K562 (cell line): ENCODE results near the gene PITPNC1. TPM values are rescaled to one million over a fixed set of nuclear protein-coding genes. Genes with fewer than 3 reads are reported as not detected.

Experiments
- CBX2 ChIP-seq: fragments of 200-600 bp; sonication (generic); IDR thresholded peaks from one replicate; pipeline ENCODE4 v1.6.1; 2012; ENCODE audit warnings: mild to moderate bottlenecking, low read length, inconsistent platforms; ENCODE audit not compliant: insufficient read depth, poor library complexity, severe bottlenecking
- CC2D1A ChIP-seq: fragments of 450-650 bp; IDR thresholded peaks from 2 replicates; pipeline ENCODE4 v1.6.1; 2017; ENCODE audit warnings: mild to moderate bottlenecking
- CHCHD3 ChIP-seq: fragments of 250-450 bp; sonication (Bioruptor Pico); IDR thresholded peaks from 2 replicates; pipeline ENCODE4 v2.1.2; 2022; ENCODE audit warnings: mild to moderate bottlenecking
- PCBP1 ChIP-seq: fragments of 200-400 bp; formaldehyde crosslinking; IDR thresholded peaks from 2 replicates; pipeline ENCODE4 v1.6.1; 2018; ENCODE audit warnings: mild to moderate bottlenecking, low read depth, low read length; ENCODE audit not compliant: poor library complexity, severe bottlenecking
- SIX5 ChIP-seq, 2 experiments: IDR thresholded peaks; 2 replicates each; pipeline ENCODE4 v1.6.1; 2011; ENCODE audit warnings: low read length in 2 of 2, borderline replicate concordance in 1 of 2, low read depth in 1 of 2, mild to moderate bottlenecking in 1 of 2, moderate library complexity in 1 of 2; ENCODE audit not compliant: insufficient read depth in 1 of 2
- ZNF212 ChIP-seq: fragments of 450-650 bp; formaldehyde crosslinking; IDR thresholded peaks from 2 replicates; pipeline ENCODE4 v1.4.0; 2020; ENCODE audit warnings: mild to moderate bottlenecking
- polyA plus RNA-seq, 8 experiments: library from polyadenylated mRNA; depleted of rRNA in 4 of 8; stranded (reverse) in 5 of 8; unstranded in 3 of 8; fragments of >200 nt; fragmentation: Nextera tagmentation in 2 of 8; fragmentation: Illumina TruSeq in 1 of 8; extraction: Ambion mirVana in 2 of 8; extraction: Trizol in 1 of 8; gene quantifications; 2 replicates each; pipeline versions ENCODE4 v1.2.1 to v1.2.3, GENCODE V29; 2011 to 2014; ENCODE audit warnings: inconsistent platforms in 1 of 8, missing spikeins in 1 of 8
- total RNA-seq, 7 experiments: library from RNA; depleted of rRNA in 6 of 7; stranded (reverse); fragments of >200 nt in 6 of 7; fragmentation: Illumina TruSeq in 2 of 7; extraction: Trizol in 2 of 7; gene quantifications; 2 replicates each; pipeline versions ENCODE4 v1.2.1 to v1.2.3, GENCODE V29; 2011 to 2021; ENCODE audit warnings: low replicate concordance in 1 of 7
- TF ChIP-seq, protein P1 (sequence below): fragments of 200-600 bp; sonication (generic); IDR thresholded peaks from one replicate; pipeline ENCODE4 v1.6.1; 2012; ENCODE audit warnings: mild to moderate bottlenecking, low read depth, low read length, inconsistent platforms
- TF ChIP-seq, protein P2 (sequence below): fragments of 450-650 bp; IDR thresholded peaks from 2 replicates; pipeline ENCODE4 v1.6.1; 2016; ENCODE audit warnings: missing biosample characterization, missing genetic modification characterization

Gene PITPNC1
- total and polyA plus RNA-seq, 9 of the 15 experiments (the other 6 are each of a cell fraction or from before 2014, with no cell fraction given): 0.11 to 1.1 (median 0.65) TPM

- TF ChIP-seq, protein P1, sequence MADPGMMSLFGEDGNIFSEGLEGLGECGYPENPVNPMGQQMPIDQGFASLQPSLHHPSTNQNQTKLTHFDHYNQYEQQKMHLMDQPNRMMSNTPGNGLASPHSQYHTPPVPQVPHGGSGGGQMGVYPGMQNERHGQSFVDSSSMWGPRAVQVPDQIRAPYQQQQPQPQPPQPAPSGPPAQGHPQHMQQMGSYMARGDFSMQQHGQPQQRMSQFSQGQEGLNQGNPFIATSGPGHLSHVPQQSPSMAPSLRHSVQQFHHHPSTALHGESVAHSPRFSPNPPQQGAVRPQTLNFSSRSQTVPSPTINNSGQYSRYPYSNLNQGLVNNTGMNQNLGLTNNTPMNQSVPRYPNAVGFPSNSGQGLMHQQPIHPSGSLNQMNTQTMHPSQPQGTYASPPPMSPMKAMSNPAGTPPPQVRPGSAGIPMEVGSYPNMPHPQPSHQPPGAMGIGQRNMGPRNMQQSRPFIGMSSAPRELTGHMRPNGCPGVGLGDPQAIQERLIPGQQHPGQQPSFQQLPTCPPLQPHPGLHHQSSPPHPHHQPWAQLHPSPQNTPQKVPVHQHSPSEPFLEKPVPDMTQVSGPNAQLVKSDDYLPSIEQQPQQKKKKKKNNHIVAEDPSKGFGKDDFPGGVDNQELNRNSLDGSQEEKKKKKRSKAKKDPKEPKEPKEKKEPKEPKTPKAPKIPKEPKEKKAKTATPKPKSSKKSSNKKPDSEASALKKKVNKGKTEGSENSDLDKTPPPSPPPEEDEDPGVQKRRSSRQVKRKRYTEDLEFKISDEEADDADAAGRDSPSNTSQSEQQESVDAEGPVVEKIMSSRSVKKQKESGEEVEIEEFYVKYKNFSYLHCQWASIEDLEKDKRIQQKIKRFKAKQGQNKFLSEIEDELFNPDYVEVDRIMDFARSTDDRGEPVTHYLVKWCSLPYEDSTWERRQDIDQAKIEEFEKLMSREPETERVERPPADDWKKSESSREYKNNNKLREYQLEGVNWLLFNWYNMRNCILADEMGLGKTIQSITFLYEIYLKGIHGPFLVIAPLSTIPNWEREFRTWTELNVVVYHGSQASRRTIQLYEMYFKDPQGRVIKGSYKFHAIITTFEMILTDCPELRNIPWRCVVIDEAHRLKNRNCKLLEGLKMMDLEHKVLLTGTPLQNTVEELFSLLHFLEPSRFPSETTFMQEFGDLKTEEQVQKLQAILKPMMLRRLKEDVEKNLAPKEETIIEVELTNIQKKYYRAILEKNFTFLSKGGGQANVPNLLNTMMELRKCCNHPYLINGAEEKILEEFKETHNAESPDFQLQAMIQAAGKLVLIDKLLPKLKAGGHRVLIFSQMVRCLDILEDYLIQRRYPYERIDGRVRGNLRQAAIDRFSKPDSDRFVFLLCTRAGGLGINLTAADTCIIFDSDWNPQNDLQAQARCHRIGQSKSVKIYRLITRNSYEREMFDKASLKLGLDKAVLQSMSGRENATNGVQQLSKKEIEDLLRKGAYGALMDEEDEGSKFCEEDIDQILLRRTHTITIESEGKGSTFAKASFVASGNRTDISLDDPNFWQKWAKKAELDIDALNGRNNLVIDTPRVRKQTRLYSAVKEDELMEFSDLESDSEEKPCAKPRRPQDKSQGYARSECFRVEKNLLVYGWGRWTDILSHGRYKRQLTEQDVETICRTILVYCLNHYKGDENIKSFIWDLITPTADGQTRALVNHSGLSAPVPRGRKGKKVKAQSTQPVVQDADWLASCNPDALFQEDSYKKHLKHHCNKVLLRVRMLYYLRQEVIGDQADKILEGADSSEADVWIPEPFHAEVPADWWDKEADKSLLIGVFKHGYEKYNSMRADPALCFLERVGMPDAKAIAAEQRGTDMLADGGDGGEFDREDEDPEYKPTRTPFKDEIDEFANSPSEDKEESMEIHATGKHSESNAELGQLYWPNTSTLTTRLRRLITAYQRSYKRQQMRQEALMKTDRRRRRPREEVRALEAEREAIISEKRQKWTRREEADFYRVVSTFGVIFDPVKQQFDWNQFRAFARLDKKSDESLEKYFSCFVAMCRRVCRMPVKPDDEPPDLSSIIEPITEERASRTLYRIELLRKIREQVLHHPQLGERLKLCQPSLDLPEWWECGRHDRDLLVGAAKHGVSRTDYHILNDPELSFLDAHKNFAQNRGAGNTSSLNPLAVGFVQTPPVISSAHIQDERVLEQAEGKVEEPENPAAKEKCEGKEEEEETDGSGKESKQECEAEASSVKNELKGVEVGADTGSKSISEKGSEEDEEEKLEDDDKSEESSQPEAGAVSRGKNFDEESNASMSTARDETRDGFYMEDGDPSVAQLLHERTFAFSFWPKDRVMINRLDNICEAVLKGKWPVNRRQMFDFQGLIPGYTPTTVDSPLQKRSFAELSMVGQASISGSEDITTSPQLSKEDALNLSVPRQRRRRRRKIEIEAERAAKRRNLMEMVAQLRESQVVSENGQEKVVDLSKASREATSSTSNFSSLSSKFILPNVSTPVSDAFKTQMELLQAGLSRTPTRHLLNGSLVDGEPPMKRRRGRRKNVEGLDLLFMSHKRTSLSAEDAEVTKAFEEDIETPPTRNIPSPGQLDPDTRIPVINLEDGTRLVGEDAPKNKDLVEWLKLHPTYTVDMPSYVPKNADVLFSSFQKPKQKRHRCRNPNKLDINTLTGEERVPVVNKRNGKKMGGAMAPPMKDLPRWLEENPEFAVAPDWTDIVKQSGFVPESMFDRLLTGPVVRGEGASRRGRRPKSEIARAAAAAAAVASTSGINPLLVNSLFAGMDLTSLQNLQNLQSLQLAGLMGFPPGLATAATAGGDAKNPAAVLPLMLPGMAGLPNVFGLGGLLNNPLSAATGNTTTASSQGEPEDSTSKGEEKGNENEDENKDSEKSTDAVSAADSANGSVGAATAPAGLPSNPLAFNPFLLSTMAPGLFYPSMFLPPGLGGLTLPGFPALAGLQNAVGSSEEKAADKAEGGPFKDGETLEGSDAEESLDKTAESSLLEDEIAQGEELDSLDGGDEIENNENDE: no peak
- no peak for TF ChIP-seq ZNF212
- no peak for TF ChIP-seq CBX2
- TF ChIP-seq, protein P2, sequence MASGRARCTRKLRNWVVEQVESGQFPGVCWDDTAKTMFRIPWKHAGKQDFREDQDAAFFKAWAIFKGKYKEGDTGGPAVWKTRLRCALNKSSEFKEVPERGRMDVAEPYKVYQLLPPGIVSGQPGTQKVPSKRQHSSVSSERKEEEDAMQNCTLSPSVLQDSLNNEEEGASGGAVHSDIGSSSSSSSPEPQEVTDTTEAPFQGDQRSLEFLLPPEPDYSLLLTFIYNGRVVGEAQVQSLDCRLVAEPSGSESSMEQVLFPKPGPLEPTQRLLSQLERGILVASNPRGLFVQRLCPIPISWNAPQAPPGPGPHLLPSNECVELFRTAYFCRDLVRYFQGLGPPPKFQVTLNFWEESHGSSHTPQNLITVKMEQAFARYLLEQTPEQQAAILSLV (tag): no peak
- TF ChIP-seq SIX5 (IDR thresholded peaks at IDR 0.05; ENCODE audit: borderline replicate concordance in 1 of 2, insufficient read depth in 1 of 2, low read depth in 1 of 2, low read length in 2 of 2): no peak
- TF ChIP-seq PCBP1: no peak
- TF ChIP-seq CHCHD3 (CRISPR knock-in tag): no peak
- TF ChIP-seq CC2D1A: no peak
Observed at GRCh38 chr17:67436233-67436632, 59.2 kb downstream of the PITPNC1 start (continued).
